HG03103 (cell line): ENCODE results near the gene SLC25A5.
"Not testable (repeated sequence)": the region's sequence is repeated elsewhere in the genome, so short reads cannot be mapped to it uniquely, and the experiment has no call there.

Experiments
- ATAC-seq: cut with Tn5 transposase; IDR thresholded peaks from one replicate; pipeline ENCODE4 v1.9.1; 2021; ENCODE audit warnings: low read depth; ENCODE audit not compliant: unreplicated experiment

SLC25A5 gene

DNA sequence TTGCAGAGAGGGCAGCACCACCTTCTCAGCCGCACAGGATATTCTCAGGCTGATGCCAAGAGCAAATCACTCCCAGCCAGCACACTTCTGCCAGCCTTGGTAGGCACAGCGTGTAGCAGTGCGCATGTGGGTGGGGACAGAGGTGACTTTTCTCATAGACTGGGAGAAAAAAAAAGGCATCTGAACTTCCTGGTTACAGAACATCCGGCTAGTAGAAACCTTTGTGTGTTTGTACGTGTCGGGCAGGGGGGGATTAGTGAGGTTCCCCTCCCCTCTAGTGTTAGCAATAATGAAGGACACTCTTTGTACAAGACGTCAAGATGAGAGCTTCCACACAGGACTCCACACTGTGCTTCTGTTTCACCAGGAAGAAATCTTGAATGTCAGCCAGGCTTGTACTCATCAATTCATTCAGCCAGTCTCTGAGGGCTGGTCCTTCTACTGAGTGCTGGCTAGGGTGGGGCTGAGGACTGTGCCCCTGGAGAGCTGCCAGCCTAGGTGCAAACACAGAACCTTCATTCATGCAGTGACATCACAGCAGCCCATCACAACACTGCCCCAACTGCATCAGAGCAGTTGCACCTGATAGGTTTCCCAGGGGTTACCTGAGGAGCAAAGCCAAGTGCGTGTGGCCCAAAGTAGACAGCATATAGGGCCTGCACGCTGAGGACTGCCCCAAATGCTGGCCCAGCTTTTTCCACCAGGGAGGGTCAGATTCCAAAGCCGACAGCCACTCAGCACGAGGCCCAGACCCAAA lies 34.7 kb downstream of the SLC25A5 start:
- no peak for ATAC-seq

DNA sequence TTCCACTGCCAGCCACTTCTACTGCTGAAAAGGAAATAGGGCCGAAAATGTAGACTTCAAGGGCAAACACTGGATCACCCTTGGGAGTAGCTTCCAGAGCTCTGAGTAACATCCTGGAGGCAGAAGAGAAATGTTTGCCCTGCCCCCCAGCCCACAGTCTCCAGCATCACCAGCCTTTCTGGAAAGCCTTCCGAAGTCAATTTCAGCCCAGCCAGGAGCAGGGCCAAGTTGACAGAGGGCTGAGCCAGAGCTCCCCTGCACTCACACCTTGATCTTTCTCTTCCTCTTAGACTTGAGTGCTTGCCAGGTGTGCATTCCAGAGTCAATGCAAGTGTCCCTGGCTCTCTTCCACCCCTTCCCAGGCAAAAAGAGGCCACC lies 35.2 kb downstream of the SLC25A5 start:
- ATAC-seq: no peak

DNA sequence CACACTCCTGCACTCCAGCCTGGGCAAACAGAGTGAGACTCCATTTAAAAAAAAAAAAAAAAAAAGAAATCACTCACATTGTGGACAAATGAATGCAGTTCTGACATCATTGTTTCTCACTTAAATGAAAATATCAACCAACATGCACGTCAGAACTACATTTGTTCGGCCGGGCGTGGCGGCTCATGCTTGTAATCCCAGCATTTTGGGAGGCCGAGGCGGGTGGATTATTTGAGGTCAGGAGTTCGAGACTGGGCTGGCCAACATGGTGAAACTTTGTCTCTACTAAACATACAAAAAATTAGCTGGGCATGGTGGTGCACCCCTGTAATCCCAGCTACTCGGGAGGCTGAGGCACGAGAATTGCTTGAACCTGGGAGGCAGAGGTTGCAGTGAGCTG lies 36.9 kb downstream of the SLC25A5 start:
- not testable (repeated sequence) for ATAC-seq

DNA sequence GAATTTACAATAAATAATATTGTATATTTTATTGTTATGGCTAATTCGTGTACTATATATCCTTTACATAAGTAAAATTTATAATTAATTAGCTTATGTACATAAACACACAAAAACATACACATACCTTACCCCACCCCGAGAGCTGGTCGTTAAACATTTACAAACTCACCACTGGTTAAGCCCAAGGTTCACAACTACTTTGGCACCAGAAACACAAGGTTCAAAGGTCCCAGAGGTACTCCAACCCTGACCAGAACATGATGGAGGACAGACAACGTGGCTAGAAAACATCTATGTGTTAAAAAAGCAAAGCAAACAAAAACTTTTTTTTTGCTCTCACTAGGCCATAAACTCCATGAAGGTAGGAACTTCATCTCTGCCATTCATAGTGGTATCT lies 37.7 kb downstream of the SLC25A5 start:
- ATAC-seq: no peak

DNA sequence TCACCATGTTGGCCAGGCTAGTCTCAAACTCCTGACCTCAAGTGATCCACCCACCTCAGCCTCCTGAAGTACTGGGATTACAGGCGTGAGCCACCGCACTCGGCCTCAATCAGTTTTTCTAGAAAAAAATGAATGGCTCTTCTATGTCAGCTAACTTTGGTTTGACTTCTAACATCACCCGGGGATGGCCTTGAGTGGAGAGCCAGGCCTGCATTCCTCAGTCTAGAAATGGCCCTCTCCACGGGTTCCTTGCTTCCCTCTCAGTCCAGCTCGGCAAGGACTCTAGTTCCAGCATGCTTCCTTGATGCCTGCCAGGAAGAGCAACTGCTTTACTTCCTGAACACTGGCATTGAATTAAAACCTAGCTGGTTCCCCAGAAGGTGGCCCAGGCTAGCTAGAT lies 39.0 kb downstream of the SLC25A5 start:
- ATAC-seq: no peak

DNA sequence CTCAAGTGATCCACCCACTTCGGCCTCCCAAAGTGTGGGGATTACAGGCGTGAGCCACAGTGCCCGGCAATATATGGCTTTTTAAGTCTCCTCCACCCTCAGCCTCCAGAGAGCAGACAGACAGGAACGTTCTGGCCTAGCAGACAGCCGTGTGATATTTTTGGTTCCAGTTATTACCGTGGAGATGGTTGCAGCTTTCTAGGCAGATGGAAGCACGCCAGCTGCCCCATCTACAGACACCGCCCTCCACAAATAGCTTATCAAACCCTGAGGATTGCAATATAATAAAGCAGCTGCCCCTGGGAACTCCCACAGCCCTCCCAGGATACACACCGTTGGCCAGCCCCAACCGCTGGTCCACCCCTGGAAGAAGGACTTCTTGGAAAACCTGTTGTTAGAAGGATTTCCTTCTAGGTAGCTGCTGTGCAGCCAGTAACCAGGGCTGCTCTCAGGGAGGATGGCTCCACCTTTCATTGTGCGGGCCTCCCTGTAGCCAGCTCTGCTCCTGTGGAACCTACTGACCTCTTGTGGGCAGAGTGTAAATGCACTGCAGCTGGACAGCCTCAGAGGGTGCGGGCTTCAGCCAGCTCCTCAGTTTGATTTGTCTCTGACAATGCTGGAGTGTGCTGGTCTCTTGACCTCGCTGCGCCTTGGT lies 44.0 kb downstream of the SLC25A5 start:
- no peak for ATAC-seq

DNA sequence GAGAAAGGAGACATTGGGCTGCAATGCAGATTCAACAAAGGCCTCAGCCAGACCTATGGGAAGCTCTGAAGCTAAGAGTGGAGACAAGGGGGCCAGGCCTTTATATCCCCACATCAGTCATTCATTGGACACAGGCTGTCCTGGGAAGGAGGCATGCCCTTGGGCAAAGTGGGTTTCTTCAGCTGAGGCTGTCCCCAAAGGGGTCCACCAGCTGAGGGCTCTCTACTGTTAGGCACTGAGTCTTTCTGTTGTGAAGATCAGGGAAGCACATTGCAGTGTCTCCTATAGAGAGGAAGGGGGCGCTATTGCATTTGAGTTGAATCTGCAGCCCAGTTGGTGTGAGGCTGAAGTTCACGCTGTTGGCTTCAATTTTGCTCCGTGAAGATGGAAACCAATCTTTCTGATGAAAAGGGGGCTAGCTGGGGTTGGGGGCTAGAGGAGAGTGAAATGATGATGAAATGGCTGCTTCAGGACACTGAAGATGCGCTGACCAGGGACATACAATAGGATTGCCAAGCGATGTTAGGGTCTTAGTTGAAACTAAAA lies 48.0 kb downstream of the SLC25A5 start:
- peak; percentile 74 for ATAC-seq

DNA sequence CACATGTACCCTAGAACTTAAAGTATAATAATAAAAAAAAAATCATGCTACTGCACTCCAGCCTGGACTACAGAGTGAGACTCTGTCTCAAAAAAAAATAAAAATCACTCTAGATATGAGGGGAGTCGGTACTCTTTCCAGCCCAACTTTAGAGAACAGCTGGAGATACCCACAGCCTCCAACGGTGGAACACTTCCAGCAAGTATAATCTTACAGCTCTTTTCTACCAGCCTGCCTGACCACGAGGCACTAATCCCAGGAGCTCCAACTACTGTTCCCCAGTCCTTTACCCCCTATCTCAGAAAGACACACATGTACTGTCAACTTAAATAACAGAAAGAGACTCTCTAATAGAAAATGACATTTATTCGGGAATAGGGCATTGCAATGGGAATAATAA lies 50.1 kb downstream of the SLC25A5 start:
- no peak for ATAC-seq
